A549 (cell line): ENCODE data around the gene TFF1. TPM values are rescaled to one million over a fixed set of nuclear protein-coding genes. Genes with fewer than 3 reads are reported as not detected.

Source experiments
- ATAC-seq, 2 experiments: fragments of 200-7000 bp in 1 of 2; fragments of >200 bp in 1 of 2; cut with Nextera tagmentation in 1 of 2; cut with Tn5 transposase in 1 of 2; 3 replicates each; pipeline versions ENCODE4 v1.8.0 to v1.9.1; 2018 to 2020; ENCODE audit warnings: mild to moderate bottlenecking in 1 of 2, moderate library complexity in 1 of 2
- CTCF ChIA-PET: fragments of 300-600 bp; sonication (Branson Sonifier 250); formaldehyde crosslinking; extraction: SDS; loops from one replicate; lab custom pipeline; 2021; ENCODE audit warnings: antibody characterized with exemption, inconsistent platforms; lab: Yijun Ruan, JAX
- POLR2A ChIA-PET: fragments of 350-600 bp; formaldehyde crosslinking; extraction: SDS; loops from one replicate; lab custom pipeline; 2021; ENCODE audit warnings: antibody characterized with exemption, inconsistent platforms; lab: Yijun Ruan, JAX
- DNase-seq, 2 experiments: peaks; one replicate each; pipeline versions ENCODE4 v3.0.0 to v3.0.0-alpha.2; 2011 to 2016; ENCODE audit warnings: low read depth in 1 of 2, low spot score in 1 of 2
- FAIRE-seq: peaks from 2 replicates; lab custom pipeline; 2011; peaks lifted over from hg19 to GRCh38; lab: Jason Lieb, UNC
- H3K27ac ChIP-seq, 2 experiments: fragments of >200 bp; sonication (Bioruptor Twin); formaldehyde crosslinking; 3 replicates each; pipeline ENCODE4 v1.5.1; 2016 to 2017
- H3K4me1 ChIP-seq: fragments of >200 bp; sonication (Bioruptor Twin); formaldehyde crosslinking; 3 replicates; pipeline ENCODE4 v1.6.1; 2016
- H3K4me2 ChIP-seq: fragments of >200 bp; sonication (Bioruptor Twin); formaldehyde crosslinking; 3 replicates; pipeline ENCODE4 v1.6.1; 2016
- H3K4me3 ChIP-seq: fragments of >200 bp; sonication (Bioruptor Twin); formaldehyde crosslinking; 3 replicates; pipeline ENCODE4 v1.5.1; 2016
- H3K9me3 ChIP-seq: fragments of >200 bp; sonication (Bioruptor Twin); formaldehyde crosslinking; 3 replicates; pipeline ENCODE4 v1.6.1; 2016
- ATOH8 ChIP-seq: fragments of 250-450 bp; sonication (Bioruptor Pico); IDR thresholded peaks from 2 replicates; pipeline ENCODE4 v1.5.0; 2020; ENCODE audit warnings: low read depth, mild to moderate bottlenecking, moderate library complexity
- CHD2 ChIP-seq: fragments of 150-350 bp; IDR thresholded peaks from 2 replicates; pipeline ENCODE4 v1.6.1; 2014; ENCODE audit warnings: low read length; ENCODE audit not compliant: partially characterized antibody
- CTCF ChIP-seq: fragments of >200 bp; sonication (Bioruptor Twin); formaldehyde crosslinking; IDR thresholded peaks from 3 replicates; pipeline ENCODE4 v1.5.1; 2016
- E2F6 ChIP-seq: IDR thresholded peaks from 2 replicates; pipeline ENCODE4 v1.6.1; 2012; ENCODE audit warnings: low read depth, borderline replicate concordance
- HEYL ChIP-seq: fragments of 250-450 bp; sonication (Bioruptor Pico); IDR thresholded peaks from 2 replicates; pipeline ENCODE4 v1.8.0; 2021; ENCODE audit warnings: mild to moderate bottlenecking, moderate library complexity
- HMGXB4 ChIP-seq: fragments of 250-450 bp; sonication (Bioruptor Pico); IDR thresholded peaks from 2 replicates; pipeline ENCODE4 v1.5.0; 2021; ENCODE audit warnings: mild to moderate bottlenecking, moderate library complexity, borderline replicate concordance
- HOXB13 ChIP-seq: fragments of 250-450 bp; sonication (Bioruptor Pico); IDR thresholded peaks from 2 replicates; pipeline ENCODE4 v1.5.0; 2020; ENCODE audit warnings: low read depth, mild to moderate bottlenecking, moderate library complexity
- JUN ChIP-seq, 2 experiments: fragments of >200 bp; sonication (Bioruptor Twin); formaldehyde crosslinking; IDR thresholded peaks; 2 replicates in 1 of 2; 3 replicates in 1 of 2; pipeline ENCODE4 v1.6.1; 2016 to 2017
- KDM5A ChIP-seq: fragments of 200-600 bp; sonication (generic); IDR thresholded peaks from 2 replicates; pipeline ENCODE4 v1.6.1; 2016; ENCODE audit warnings: antibody characterized with exemption, mild to moderate bottlenecking
- MAFK ChIP-seq: fragments of 450-650 bp; IDR thresholded peaks from 2 replicates; pipeline ENCODE4 v1.6.1; 2014; ENCODE audit not compliant: partially characterized antibody
- PBX3 ChIP-seq: IDR thresholded peaks from 2 replicates; pipeline ENCODE4 v1.6.1; 2012
- POLR2AphosphoS2 ChIP-seq: conservative IDR thresholded peaks from 2 replicates; pipeline ENCODE4 v1.6.1; 2012; ENCODE audit warnings: low read length, improper control_type of control experiment, inconsistent platforms
- RFX5 ChIP-seq: fragments of 450-650 bp; IDR thresholded peaks from 2 replicates; pipeline ENCODE4 v1.7.1; 2014; ENCODE audit warnings: antibody characterized with exemption, mild to moderate bottlenecking, moderate library complexity
- SMC3 ChIP-seq: fragments of >200 bp; sonication (Bioruptor Twin); formaldehyde crosslinking; IDR thresholded peaks from 3 replicates; pipeline ENCODE4 v1.6.1; 2018; ENCODE audit warnings: inconsistent platforms
- USF2 ChIP-seq: fragments of 450-650 bp; IDR thresholded peaks from 2 replicates; pipeline ENCODE4 v1.6.1; 2014; ENCODE audit warnings: antibody characterized with exemption
- ZFP36 ChIP-seq: fragments of 450-650 bp; IDR thresholded peaks from 2 replicates; pipeline ENCODE4 v1.6.1; 2014; ENCODE audit warnings: borderline replicate concordance; ENCODE audit not compliant: partially characterized antibody
- ZNF302 ChIP-seq: fragments of 250-450 bp; sonication (Bioruptor Pico); IDR thresholded peaks from 2 replicates; pipeline ENCODE4 v1.9.0; 2021; ENCODE audit warnings: inconsistent platforms, mild to moderate bottlenecking, moderate library complexity
- WGBS: methylation state at CpG from one replicate; pipeline ENCODE4 v1.1.6; 2017; ENCODE audit errors: missing lambda C conversion rate; 5-methylcytosine and 5-hydroxymethylcytosine counted together
- polyA plus RNA-seq, 4 experiments: library from polyadenylated mRNA; depleted of rRNA in 3 of 4; stranded (reverse); fragments of >200 nt; fragmentation: RNase III in 1 of 4; extraction: RNeasy Plus Mini Kit Qiagen cat#74134 plus additional on column Dnase treatment in 1 of 4; gene quantifications; 2 replicates in 3 of 4; 3 replicates in 1 of 4; pipeline ENCODE4 v1.2.3, GENCODE V29; 2011 to 2017

TFF1 gene
- polyA plus RNA-seq, 2 of the 4 experiments (the other 2 are of a cell fraction), result 1.0 to 5.8 TPM

- ATAC-seq (no peak), FAIRE-seq (no peak), DNase-seq (no peak)
- Histone ChIP-seq H3K4me2 (no peak overlapping the region), H3K4me3 (no peak overlapping the region), H3K4me1 (no peaks in the 10 kb centered on the region), H3K9me3 (no peaks in the 10 kb centered on the region), H3K27ac (no peak overlapping the region)
- TF ChIP-seq USF2 (no peak), HEYL (CRISPR knock-in tag) (no peak), JUN (IDR thresholded peaks at IDR 0.05) (no peak), HOXB13 (no peak), ATOH8 (no peak), CHD2 (no peak), ZNF302 (CRISPR knock-in tag) (no peak), MAFK (no peak), HMGXB4 (no peak), POLR2AphosphoS2 (no peak), KDM5A (no peak), RFX5 (no peak), ZFP36 (no peak), SMC3 (no peak), E2F6 (no peak)
- ChIA-PET POLR2A (no interaction called here), CTCF (interaction anchor here (1.3 to 1.6 kb wide), 2 partner anchors 9 kb away, joined by 3 to 5 read pairs; partner anchors contain the start of gene TFF1)
- WGBS, result 30% methylated on average over 3 of the region's 3 CpGs
These were observed 9.0 kb downstream of the TFF1 start for GRCh38 chr21:42357307-42357706.

GRCh38 chr21:42356650-42357049, 9.7 kb downstream of the TFF1 start:
- no peak overlapping the region for H3K4me3 ChIP-seq
- CTCF ChIA-PET, result no interaction called here
- 42% methylated on average over 6 of the region's 6 CpGs for WGBS
- POLR2A ChIA-PET, result no interaction called here
- H3K27ac ChIP-seq, result no peak overlapping the region
- TF ChIP-seq USF2 (no peak), CTCF (no peak), PBX3 (no peak)
- H3K4me1 ChIP-seq, result no peaks in the 10 kb centered on the region
- no peak overlapping the region for H3K4me2 ChIP-seq
- no peaks in the 10 kb centered on the region for H3K9me3 ChIP-seq
- ATAC-seq (no peak), DNase-seq (no peak), FAIRE-seq (no peak)
